ELR (cell line): Measurements from ENCODE around the gene ONECUT3.
A peak's percentile ranks its signal among the peaks of the same experiment; 100 is the strongest.
"Not testable (repeated sequence)": the region's sequence is repeated elsewhere in the genome, so short reads cannot be mapped to it uniquely, and the experiment has no call there.

Experiments
- DNase-seq: peaks from one replicate; pipeline ENCODE4 v3.0.0-alpha.2; 2015; ENCODE audit warnings: low read depth

The ONECUT3 gene

DNA sequence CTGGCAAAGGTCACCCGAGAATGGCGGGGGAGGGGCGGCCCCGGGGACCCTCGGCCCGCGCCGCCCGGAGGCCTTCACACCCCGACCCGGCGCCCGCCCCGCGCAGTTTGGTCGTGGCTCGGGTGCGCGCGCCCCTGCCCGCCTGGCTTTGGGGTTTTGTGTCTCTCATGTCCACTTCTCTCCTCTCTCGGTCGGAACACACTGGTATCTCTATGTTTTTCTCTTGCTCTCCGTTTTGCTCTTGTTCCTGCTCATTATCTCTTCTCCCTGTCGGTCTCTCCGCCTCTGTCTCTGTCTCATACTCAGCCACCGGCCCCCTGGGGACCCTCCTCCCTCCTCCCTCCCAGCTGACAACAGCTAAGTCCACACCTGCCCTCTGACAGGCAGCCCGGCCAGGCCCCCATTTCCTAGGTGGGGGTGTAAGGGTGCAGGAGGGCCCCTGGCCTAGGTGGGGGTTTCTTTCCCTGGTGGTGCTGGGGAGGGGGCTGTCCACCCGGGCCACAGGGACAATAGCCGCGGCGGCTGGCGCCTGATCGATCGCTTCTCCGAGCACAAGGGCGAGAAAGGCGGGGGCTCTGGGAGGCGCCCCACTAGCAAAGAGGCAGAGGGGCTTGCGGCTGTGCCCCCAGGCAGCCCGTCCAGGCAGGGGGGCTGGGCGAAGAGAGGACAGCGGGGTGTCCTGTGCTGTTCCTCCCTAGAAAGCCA lies 2.3 kb downstream of the ONECUT3 start:
- no peak for DNase-seq

DNA sequence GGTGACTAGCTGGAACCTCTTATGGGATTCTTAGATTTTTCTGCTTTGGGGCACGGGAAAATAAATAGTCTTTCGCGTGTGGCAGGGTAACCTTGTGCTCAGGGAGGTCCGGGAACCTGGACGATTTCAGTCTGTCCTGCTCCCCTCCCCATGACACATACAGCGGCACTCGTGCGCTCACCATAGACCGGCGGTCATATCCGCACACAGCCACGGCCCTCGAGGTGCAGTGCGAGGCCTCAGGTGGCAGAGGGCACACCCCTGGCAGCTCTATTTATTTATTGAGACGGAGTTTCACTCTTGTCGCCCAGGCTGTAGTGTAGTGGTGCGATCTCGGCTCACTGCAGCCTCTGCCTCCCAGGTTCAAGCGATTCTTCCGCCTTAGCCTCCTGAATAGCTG lies 3.0 kb downstream of the ONECUT3 start:
- no peak for DNase-seq

DNA sequence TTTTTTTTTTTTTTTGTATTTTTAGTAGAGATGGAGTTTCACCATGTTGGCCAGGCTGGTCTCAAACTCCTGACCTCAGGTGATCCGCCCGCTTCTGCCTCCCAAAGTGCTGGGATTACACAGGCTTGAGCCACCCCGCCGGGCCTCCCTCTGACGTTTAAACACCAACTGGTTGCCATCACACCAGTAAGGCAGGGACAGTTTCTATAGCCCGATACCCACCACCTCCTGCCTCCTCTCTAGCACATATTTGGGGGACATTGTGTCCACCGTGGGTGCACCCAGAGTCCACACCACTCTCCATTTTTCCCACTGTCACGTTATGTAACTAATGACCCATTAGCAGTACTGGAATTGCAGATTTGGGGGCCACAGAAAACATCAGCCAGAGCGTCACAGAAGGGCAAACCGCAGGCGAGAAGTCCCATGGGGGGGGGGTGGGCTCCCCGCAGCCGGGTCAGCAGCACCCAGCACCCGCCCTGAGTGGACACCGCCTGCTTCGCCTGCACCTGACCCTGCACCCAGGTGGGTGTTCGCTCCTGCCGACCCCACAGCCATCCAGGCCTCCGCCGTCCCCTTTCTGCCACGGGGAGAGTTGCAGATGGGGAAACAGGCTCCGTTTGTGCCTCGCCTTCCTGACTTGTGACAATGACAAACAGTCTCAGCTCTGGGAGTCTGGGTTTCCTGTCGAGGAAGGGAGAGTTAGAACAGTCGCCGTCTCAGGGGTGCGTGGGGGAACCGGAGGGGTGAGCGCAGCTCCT lies 3.6 kb downstream of the ONECUT3 start:
- DNase-seq = no peak

DNA sequence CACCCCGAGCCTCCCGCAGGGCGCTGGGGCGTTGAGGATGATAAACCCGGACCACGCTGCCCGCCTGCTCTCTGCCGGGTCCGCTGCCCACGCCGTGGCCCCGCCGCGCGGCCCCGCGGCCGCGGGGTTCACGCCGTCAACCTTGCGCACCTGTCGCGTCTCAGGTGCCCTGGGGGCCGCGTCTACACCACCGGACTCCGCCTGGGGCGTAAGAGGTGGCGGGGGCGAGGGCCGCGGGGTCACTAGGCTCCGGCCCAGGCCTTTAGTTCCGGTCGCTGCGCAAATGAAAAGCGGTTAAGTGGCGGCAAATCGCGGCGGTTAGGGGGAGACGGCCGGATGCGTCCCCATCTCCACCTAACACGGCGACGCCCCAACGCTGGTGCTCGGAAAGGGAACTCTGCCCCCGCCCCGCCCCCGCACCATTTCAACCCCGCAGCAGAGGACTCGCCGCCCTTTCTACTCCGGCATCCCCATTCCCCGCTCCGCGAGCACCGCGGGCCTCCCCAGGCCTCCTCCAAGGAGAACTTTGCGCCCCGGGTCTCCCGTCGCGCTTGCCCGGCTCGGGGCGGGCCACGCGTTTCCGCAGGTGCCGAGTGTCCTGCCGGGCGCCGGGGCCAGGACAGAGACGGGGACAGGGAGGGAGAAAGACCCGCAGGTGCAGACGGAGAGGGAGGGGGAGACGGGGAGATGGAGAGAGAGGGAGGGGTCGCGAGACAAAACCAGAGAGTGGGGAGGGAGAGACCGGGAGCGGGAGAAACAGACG lies 4.3 kb downstream of the ONECUT3 start:
- no peak for DNase-seq

DNA sequence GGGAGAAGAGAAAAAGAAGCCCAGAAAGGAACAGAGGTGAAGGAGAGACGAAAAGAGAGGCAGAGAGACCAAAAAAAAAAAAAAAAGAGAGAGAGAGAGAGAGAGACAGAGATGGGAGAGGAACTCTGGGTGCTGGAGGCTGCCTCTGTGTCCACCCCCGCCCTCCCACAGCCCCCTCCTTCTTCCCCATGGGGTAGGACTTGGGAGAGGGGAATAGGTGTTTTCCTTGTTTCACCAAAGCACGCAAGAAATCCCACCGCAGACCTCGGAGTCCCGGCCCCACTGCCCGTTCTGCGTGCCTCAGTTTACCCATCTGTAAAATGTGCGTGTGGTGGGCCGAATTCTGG lies 4.9 kb downstream of the ONECUT3 start:
- DNase-seq = no peak

DNA sequence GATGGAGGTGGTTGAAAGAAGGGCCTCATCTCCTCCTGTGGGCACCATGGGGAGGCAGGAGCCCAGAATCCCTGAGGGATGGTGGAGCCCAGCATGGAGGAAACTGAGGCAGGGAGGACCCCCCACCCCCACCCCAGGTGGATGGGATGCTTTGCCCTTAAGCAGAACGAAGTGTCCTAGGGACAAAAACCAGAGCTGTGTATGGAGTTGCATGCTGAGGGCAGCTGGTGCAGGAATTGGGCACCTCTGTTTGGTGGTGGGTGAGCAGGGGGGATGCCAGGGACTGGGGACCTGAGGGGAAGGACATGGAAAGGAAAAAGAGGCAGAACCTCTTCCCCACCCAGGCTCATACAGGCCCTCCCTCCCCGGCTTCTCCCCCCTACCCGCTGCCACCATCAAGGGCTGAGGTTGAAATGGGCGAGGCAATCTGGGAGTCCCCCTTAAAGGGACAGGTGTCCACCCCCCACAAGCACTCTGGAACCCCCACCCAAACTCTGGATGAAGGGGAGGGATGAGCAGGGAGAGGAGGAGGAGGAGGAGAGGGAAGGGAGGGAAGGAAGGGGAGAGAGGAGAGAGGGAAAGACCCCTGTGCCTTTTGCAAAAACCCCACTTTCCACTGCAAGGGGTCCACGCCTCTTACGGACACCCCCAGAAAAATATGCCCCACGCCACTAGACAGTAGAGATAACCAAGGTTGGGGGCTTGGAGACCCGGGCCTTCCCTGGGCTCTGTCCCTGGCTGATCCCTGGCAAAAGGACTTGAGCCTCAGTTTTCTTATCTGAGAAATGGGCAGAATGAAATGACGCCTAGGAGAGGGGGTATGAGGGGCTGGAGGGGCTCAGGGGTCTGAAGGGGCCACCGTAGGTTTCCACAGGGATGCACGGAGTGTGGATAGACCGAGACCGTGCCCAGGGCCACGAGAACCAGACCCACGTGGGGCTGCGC lies 5.9 kb downstream of the ONECUT3 start:
- no peak for DNase-seq

DNA sequence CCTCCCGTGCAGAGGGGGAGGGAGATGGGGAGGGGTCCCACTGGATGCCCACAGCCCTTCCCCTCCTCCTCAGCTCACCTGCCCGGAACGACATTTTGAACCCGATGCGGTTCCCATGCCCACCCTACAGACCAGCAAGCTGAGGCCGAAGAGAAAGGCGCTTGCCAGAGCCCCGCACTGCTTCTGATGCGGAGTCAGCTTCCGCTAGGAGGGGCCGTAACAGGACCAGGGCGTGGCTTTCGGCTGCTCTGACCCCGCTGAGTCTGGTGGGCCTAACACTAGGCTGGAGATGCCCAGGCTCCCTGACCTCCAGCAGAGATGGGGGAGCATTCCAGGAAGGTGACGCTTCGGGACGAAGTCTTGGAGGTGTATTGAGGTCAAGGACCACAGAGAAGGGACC lies 6.7 kb downstream of the ONECUT3 start:
- peak; percentile 36 for DNase-seq

DNA sequence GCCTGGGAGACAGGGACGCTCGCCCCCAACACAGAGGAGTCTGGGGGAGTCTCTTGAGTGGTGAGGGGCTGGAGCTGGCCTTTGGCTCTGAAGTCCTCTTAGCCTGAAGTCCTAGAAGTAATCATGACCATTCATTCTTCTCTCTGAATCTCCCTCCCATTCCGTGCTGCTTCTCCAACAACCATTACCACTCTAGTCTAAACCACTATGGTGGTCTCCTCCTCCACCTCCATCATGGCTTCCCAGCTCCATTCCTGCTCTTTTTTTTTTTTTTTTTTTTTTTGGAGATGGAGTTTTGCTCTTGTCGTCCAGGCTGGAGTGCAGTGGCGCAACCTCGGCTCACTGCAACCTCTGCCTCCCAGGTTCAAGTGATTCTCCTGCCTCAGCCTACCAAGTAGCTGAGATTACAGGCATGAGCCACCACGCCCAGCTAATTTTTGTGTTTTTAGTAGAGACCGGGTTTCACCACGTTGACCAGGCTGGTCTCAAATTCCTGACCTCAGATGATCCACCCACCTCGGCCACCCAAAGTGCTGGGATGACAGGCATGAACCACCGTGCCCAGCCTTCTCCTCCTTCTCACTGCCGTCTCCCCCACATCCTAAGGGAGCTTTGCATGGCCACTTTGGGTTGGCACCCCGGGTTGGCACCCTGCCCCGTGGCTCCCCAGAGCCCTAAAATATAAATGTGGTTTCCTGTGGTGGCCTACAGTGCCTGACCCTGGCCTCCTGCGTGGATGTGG lies 7.7 kb downstream of the ONECUT3 start:
- not testable (repeated sequence) for DNase-seq

DNA sequence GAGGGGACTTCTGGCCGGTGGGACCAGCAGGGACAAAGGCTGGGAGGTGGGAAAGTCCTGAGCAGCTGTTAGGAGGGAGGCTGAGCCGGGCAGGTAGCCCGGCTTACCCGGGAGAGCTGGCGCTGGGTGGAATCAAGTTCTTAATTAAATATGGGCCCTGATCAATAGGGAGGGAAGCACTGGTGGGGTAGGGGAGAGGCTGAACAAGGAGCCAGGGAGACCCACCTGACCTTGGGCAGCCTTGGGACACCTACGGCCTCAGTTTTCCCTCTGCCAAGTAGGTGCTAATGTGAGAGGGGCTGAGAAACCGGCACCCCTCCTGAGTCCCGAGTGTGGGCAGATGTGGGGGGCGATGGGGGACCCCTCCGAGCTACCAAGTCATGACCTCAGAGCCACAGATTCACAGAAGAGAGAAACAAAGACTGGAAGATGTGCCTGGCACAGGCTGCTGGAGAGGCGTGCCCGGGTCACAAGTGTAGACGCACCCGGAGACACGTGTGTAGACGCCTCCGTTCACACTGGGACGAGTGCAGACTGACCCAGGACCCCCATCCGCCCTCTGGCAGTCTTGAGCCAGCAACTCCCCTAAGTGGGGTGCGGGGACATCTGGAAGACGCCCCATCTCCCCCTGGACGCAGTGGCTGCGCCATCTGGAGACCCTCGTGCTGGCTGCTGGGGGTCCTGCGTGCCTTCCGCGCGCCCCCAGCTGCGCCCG lies 8.4 kb downstream of the ONECUT3 start:
- DNase-seq = no peak

DNA sequence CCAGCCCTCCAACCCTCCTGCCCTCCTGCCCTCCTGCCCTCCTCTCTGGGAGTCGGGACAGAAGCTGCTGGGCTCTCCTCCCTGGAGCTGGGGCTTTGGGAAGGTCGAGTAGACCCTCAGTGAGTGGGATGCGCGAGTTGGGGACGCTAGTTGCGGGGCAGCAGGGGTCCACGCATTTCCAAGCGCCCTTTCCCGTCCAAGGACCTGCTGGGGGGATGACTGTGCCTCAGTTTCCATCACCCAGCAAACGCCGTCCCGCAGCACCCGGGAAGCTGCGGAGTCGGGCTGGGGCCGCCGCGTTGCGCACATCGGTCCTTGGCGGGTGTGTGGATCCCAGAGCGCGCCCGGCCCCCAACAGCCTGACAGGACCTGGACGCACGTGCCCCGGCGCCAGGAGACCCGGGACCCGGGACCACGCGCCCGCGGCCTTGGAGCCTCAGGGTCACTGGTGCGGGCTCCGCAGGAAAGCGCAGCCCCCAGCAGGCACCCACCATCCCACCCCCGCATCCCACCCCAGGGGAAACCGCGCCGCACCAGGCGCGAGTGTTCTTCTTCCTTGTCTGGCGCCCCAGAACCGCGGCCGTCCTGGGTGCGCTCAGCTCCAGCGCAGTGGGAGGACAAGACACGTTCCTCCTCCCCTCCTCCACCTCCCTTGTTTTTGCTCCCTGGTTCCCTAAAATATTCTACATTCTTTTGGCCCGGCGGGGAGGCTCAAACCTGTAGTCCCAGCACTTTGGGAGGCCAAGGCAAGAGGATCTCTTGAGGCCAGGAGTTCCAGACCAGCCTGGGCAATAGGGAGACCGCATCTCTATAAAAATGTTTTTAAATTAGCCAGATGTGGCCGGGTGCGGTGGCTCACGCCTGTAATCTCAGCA lies 9.2 kb downstream of the ONECUT3 start:
- no peak for DNase-seq

DNA sequence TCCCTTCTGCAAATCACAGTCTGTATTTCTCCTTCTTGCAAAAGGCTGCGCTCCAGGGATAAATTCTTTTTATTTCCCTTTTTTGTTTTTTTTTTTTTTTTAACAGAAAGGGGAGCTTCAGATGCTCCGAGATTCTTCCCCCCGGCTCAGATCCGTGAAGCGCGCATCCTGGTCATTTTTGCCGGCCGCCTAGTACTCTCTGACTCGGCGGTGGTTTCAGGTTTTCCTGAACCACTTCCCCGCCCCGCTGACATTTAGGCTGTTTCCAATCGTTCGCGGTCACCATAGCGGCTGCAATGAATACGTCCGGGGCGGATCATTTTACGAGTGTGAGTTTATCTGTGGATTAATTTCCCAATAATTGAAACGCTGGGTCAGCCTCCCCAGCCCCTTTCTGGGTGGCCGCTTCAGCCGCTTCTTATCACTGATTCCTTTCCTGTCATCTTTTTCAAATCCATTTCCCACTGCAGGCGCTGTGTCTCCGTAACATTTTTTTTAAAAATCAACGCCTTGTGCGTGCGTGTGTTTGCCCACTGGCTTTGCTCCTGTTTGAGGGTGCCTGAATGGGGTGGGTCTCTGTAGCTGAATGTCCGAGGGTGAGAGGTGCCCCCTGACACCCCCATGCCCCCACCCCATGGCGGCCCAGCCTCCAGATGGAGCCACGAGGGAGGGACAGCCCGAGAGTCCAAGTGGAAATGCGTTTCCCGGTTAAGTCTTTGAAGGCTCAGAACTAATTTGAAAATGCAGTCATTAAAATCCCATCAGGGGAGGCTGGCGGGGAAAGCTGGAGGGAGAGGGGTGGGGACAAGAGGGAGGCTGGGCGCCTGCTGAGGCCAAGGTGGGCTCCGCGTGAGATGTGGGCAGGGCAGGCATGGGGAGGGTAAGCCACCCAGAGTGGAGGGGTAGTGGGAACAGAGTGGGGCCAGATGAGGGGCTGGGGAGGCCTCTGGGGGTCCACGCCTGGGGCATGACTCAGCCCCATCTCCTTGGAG lies 10.6 kb downstream of the ONECUT3 start:
- DNase-seq = no peak

DNA sequence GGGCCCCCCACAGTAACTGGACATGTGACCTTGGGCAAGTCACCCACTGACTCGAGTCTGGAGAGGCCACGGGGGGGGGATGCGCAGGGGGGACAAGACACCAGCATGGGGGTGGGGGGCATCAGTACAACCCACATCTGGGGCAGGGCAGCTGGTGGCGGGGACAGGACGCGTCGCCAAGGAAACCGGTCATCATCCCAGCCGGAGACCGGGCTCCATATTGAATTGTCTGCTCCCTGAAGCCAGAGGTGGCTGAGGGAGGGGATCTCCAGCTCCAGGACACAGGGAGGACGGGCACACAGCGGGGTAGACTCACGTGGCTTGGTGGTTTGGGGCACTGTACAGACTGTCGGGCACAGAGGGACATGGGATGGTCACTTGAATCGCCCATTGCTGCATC lies 11.4 kb downstream of the ONECUT3 start:
- DNase-seq = no peak

DNA sequence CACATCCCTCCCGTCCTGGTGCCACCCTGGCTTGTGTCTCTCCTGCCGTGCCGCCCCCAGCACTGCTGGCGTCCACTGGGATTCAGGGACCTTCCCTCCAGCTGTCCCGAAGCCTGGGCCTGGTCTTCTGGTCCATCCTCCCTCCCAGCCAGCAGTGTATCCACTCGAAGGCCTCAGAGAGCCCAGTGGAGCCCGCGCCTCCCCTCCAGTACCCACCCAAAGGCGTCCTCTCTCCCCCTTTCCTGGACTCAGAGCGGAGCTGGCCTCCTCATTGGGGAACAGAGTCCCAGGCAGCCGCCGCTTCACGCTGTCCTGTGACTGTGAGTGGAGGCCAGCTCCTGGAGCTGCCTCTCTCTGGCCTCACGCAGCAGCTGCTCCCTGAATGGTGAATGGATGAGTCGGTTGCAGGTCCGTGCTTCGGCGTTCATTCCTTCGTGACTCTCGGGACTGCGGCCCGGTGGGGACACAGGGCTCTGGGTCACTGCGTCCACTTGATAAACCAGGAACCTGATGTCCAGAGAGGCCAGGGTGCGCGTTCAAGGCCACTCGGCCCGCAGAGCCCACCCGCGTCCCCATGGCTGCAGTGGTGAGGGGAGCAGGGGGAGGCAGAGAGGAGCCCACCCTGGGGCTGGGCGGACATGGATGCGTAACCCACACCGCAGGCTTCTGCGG lies 12.1 kb downstream of the ONECUT3 start:
- DNase-seq = no peak

DNA sequence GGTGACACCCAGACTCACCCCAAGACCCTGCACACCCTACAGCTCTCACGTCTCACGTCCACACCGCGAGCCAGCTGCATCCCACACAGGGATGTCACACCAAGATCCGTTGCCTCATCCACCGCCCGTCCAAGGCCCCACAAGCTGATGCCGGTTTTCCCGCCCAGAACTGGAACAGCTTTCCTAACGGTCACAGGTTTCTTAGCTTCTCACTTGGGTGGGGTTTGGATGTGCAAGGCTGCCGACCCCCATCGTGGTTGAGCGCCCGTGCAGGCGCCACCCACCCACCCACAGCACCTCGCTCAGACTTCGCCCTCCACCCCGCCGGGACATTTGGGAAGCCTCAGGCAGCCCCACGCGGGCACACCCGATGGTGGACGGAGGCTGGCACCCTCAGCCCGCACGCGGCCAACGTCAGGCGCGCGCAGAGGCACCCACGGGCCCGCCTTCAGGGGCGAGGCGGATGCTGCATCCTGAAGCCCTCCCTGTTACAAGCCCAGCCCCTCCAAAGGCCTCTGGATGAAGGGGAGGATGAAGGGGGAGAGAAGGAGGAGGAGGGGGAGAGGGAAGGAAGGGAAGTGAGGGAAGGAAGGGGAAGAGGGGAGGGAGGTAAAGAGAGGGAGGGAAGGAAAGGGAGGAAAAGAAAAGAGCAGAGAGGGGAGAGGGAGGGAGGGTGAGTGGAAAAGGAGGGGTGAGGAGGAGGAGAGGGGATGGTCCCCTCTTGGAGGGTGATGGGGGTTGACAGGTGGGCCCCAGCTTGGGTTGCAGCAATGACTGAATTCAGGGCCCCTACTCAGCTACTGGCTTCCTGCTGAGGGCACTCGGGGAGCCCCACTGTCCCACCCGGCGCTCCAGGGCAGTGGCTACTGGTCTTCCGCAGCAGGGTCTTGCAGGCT lies 12.8 kb downstream of the ONECUT3 start:
- no peak for DNase-seq

DNA sequence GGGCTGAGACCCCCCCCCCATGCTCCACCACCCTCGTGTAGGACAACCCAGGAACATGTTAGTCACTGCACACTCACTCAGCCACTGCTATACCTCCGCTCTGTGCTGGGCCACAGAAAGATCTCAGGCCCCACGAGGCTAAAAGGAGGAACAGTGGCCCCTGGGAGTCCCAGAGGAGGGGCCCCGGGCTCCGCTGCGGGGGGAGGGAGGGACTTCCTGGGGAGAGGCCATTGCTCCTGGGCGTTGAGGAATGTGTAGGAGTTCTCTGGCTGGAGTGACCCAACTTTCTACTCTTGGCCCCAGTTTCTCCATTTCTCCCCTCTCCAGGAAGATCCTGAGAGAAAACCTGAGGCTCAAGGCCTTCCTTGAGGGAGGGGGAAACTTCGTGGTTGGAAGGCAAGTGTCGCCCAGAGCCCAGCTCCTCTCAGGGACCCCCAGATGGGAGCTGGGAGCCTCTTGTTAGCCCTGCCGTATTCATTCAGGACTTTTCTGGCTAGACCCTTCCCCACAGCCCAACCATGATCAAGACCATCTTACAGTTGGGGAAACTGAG lies 13.6 kb downstream of the ONECUT3 start:
- DNase-seq = no peak

DNA sequence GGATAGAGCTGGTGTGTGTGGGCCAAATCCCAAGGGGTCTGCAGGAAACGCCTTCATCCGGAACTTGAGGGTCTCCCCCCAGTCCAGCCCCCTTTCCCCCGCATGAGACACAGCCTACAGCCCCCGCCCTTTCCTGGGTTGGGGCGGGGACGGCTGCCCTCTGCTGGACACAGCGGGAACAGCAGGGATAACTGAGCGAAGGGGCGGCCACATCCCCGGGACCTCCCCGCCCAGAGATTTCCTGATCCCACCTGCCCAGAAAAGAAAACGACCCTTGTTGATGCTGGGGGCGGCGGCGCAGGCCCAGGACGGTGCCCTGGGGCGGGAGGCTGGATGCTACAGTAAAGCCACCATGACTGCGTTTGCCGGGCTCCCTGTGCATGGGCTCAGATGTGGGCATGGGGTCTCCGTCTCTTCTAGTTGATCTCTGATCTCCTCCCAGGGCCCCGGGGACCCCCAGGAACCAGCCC lies 14.2 kb downstream of the ONECUT3 start:
- DNase-seq = peak; percentile 47
